Activated CD4-positive, alpha-beta T cell treated with anti-CD3 and anti-CD28 coated beads for 36 hours (primary cell): ENCODE measurements around the gene MXD4. TPM values are rescaled to one million over a fixed set of nuclear protein-coding genes. Genes with fewer than 3 reads are reported as not detected.

Experiments used
- ATAC-seq: fragments of 200-7000 bp; cut with Tn5 transposase; one replicate; pipeline ENCODE4 v1.10.0; 2021; ENCODE audit warnings: mild to moderate bottlenecking, moderate library complexity
- CTCF ChIA-PET: fragments of 350-600 bp; sonication (Branson Sonifier 250); formaldehyde crosslinking; loops from one replicate; lab custom pipeline; 2021; ENCODE audit warnings: antibody characterized with exemption; lab: Charles Lee
- POLR2A ChIA-PET: fragments of 350-600 bp; sonication (Branson Sonifier 250); formaldehyde crosslinking; loops from one replicate; lab custom pipeline; 2021; ENCODE audit warnings: antibody characterized with exemption, inconsistent platforms; lab: Charles Lee
- DNase-seq: peaks from one replicate; pipeline ENCODE4 v3.0.0-alpha.2; 2020
- H3K27ac Mint-ChIP-seq: one replicate; pipeline ENCODE4 v1.8.0; 2021; ENCODE audit warnings: mixed read lengths
- H3K27me3 Mint-ChIP-seq: one replicate; pipeline ENCODE4 v1.8.0; 2021; ENCODE audit warnings: mixed read lengths
- H3K36me3 Mint-ChIP-seq: one replicate; pipeline ENCODE4 v1.8.0; 2021; ENCODE audit warnings: low read depth, mixed read lengths
- H3K4me1 Mint-ChIP-seq: one replicate; pipeline ENCODE4 v1.8.0; 2021; ENCODE audit warnings: mixed read lengths
- H3K4me3 Mint-ChIP-seq: one replicate; pipeline ENCODE4 v1.8.0; 2021; ENCODE audit warnings: mild to moderate bottlenecking, moderate library complexity, mixed read lengths
- H3K9me3 Mint-ChIP-seq: one replicate; pipeline ENCODE4 v1.8.0; 2021; ENCODE audit warnings: low read depth, mixed read lengths
- intact Hi-C, 2 experiments: fragments of 100-400 bp; cut with DNase I in 1 of 2; cut with micrococcal nuclease in 1 of 2; formaldehyde crosslinking; loops; one replicate each; pipeline versions ENCODE4 v1.14.2 to v1.15.1; 2022 to 2024; cut with DNase I, micrococcal nuclease
- total RNA-seq, 2 experiments: library from RNA; stranded (reverse); gene quantifications; one replicate each; pipeline ENCODE4 v1.2.3, GENCODE V29; 2021

The MXD4 gene
- total RNA-seq, 2 experiments from 2014 or later = 1.6 to 2.3 TPM

GRCh38 chr4:2300431-2301224 lies 38.7 kb upstream of the MXD4 start:
- Mint-ChIP-seq H3K4me3 (no peak overlapping the region), H3K27ac (no peak overlapping the region), H3K4me1 (peaks cover 19% of the 10 kb centered on the region), H3K9me3 (no peaks in the 10 kb centered on the region), H3K36me3 (no peaks in the 10 kb centered on the region), H3K27me3 (no peaks in the 10 kb centered on the region)
- POLR2A ChIA-PET = no interaction called here
- no peak for DNase-seq
- no peak for ATAC-seq
- intact Hi-C loops = no loop called here
- CTCF ChIA-PET = interaction anchor here (1.0 kb wide), 1 partner anchor 19 kb away, joined by 3 read pairs; no protein-coding TSS in a partner anchor

- CTCF ChIA-PET = interaction anchor here (0.5 to 0.7 kb wide), 2 partner anchors 18 to 134 kb away, joined by 3 to 4 read pairs; no protein-coding TSS in a partner anchor
- Mint-ChIP-seq H3K36me3 (no peaks in the 10 kb centered on the region), H3K4me1 (peaks cover 23% of the 10 kb centered on the region), H3K27me3 (no peaks in the 10 kb centered on the region), H3K9me3 (no peaks in the 10 kb centered on the region), H3K4me3 (no peak overlapping the region), H3K27ac (no peak overlapping the region)
- intact Hi-C loops = no loop called here
- POLR2A ChIA-PET = no interaction called here
- ATAC-seq (no peak), DNase-seq (no peak)
Observed at GRCh38 chr4:2299794-2300193, 37.9 kb upstream of the MXD4 start.

GRCh38 chr4:2298532-2298991 lies 36.7 kb upstream of the MXD4 start:
- intact Hi-C loops = no loop called here
- Mint-ChIP-seq H3K36me3 (no peaks in the 10 kb centered on the region), H3K27me3 (no peaks in the 10 kb centered on the region), H3K4me1 (peaks cover 26% of the 10 kb centered on the region), H3K9me3 (peaks cover 3% of the 10 kb centered on the region), H3K27ac (no peak overlapping the region), H3K4me3 (no peak overlapping the region)
- no peak for DNase-seq
- ChIA-PET POLR2A (no interaction called here), CTCF (no interaction called here)
- ATAC-seq = no peak

GRCh38 chr4:2297606-2298531 lies 36.0 kb upstream of the MXD4 start:
- ChIA-PET POLR2A (no interaction called here), CTCF (interaction anchor here (0.5 kb wide), 1 partner anchor 62 kb away, joined by 3 read pairs; no protein-coding TSS in a partner anchor)
- intact Hi-C loops = no loop called here
- Mint-ChIP-seq H3K27me3 (no peaks in the 10 kb centered on the region), H3K9me3 (peaks cover 3% of the 10 kb centered on the region), H3K27ac (peak overlapping the region; percentile 44), H3K36me3 (no peaks in the 10 kb centered on the region), H3K4me1 (peaks cover 26% of the 10 kb centered on the region), H3K4me3 (no peak overlapping the region)
- peak; percentile 75 for ATAC-seq
- DNase-seq = peak; percentile 50

GRCh38 chr4:2296631-2297601 lies 35.0 kb upstream of the MXD4 start:
- ChIA-PET CTCF (interaction anchor here (0.5 kb wide), 1 partner anchor 61 kb away, joined by 3 read pairs; no protein-coding TSS in a partner anchor), POLR2A (no interaction called here)
- H3K4me1 Mint-ChIP-seq = peaks cover 28% of the 10 kb centered on the region
- no peaks in the 10 kb centered on the region for H3K36me3 Mint-ChIP-seq
- DNase-seq (peak; percentile 34), ATAC-seq (peak; percentile 11)
- H3K27me3 Mint-ChIP-seq = no peaks in the 10 kb centered on the region
- intact Hi-C loops = no loop called here
- H3K4me3 Mint-ChIP-seq = no peak overlapping the region
- peaks cover 3% of the 10 kb centered on the region for H3K9me3 Mint-ChIP-seq
- no peak overlapping the region for H3K27ac Mint-ChIP-seq

- H3K27ac Mint-ChIP-seq = no peak overlapping the region
- POLR2A ChIA-PET = interaction anchor here (1.1 kb wide), 1 partner anchor 34 kb away, joined by 3 read pairs; no protein-coding TSS in a partner anchor
- CTCF ChIA-PET = no interaction called here
Observed at GRCh38 chr4:2295900-2296442, 34.1 kb upstream of the MXD4 start.

GRCh38 chr4:2295500-2295899 lies 33.6 kb upstream of the MXD4 start:
- ChIA-PET CTCF (no interaction called here), POLR2A (interaction anchor here (1.1 kb wide), 1 partner anchor 33 kb away, joined by 3 read pairs; no protein-coding TSS in a partner anchor)
- ATAC-seq (no peak), DNase-seq (no peak)
- Mint-ChIP-seq H3K27me3 (no peaks in the 10 kb centered on the region), H3K4me3 (no peak overlapping the region), H3K4me1 (peaks cover 40% of the 10 kb centered on the region), H3K9me3 (peaks cover 3% of the 10 kb centered on the region), H3K27ac (no peak overlapping the region), H3K36me3 (no peaks in the 10 kb centered on the region)
- intact Hi-C loops = no loop called here

More at GRCh38 chr4:2295900-2296442, 34.1 kb upstream of the MXD4 start:
- DNase-seq (no peak), ATAC-seq (no peak)
- Mint-ChIP-seq H3K4me3 (no peak overlapping the region), H3K27me3 (no peaks in the 10 kb centered on the region), H3K36me3 (no peaks in the 10 kb centered on the region), H3K9me3 (peaks cover 3% of the 10 kb centered on the region), H3K4me1 (peaks cover 36% of the 10 kb centered on the region)
- intact Hi-C loops = no loop called here

- H3K36me3 Mint-ChIP-seq = no peaks in the 10 kb centered on the region
- H3K27me3 Mint-ChIP-seq = no peaks in the 10 kb centered on the region
- CTCF ChIA-PET = interaction anchor here (0.6 kb wide), 1 partner anchor 26 kb away, joined by 5 read pairs; no protein-coding TSS in a partner anchor
- intact Hi-C loops = no loop called here
- DNase-seq (no peak), ATAC-seq (no peak)
- H3K27ac Mint-ChIP-seq = no peak overlapping the region
- H3K9me3 Mint-ChIP-seq = peaks cover 3% of the 10 kb centered on the region
- no peak overlapping the region for H3K4me3 Mint-ChIP-seq
- H3K4me1 Mint-ChIP-seq = peaks cover 41% of the 10 kb centered on the region
- POLR2A ChIA-PET = no interaction called here
Observed at GRCh38 chr4:2292646-2293108, 30.8 kb upstream of the MXD4 start.

- ChIA-PET POLR2A (no interaction called here), CTCF (interaction anchor here (2.4 kb wide), 1 partner anchor 72 kb away, joined by 5 read pairs; no protein-coding TSS in a partner anchor)
- intact Hi-C loops = no loop called here
- no peaks in the 10 kb centered on the region for H3K36me3 Mint-ChIP-seq
- no peaks in the 10 kb centered on the region for H3K27me3 Mint-ChIP-seq
- H3K9me3 Mint-ChIP-seq = peaks cover 3% of the 10 kb centered on the region
- H3K27ac Mint-ChIP-seq = no peak overlapping the region
- no peak overlapping the region for H3K4me3 Mint-ChIP-seq
- H3K4me1 Mint-ChIP-seq = peaks cover 36% of the 10 kb centered on the region
- DNase-seq (no peak), ATAC-seq (peak; percentile 5)
Observed at GRCh38 chr4:2291705-2292645, 30.1 kb upstream of the MXD4 start.
